ENCODE measurements around the gene OBSCN.

Gene OBSCN

DNA sequence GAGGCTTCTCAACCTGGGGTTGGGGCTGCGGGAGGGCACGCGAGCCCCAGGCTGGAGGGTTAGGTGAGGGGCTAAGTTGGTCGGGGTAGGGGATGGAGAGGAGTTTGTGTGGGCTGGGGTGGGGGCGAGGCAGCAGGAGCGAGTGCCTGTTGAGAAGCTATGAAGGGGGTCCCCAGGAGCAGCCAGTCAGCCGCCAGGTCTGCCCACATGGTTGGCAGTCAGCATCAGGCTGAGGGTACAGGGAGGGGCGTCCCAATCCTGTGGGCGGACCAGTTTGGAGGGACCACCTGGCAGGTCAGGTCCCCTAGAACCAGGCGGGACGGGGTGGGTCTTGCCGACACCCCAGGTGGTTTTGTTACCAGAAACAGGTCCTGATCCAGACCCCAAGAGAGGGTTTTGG is 209.2 kb downstream of the OBSCN start:
- peaks cover 32% of the 10 kb centered on the region for H3K27me3 Mint-ChIP-seq (ENCODE audit: low read depth)

DNA sequence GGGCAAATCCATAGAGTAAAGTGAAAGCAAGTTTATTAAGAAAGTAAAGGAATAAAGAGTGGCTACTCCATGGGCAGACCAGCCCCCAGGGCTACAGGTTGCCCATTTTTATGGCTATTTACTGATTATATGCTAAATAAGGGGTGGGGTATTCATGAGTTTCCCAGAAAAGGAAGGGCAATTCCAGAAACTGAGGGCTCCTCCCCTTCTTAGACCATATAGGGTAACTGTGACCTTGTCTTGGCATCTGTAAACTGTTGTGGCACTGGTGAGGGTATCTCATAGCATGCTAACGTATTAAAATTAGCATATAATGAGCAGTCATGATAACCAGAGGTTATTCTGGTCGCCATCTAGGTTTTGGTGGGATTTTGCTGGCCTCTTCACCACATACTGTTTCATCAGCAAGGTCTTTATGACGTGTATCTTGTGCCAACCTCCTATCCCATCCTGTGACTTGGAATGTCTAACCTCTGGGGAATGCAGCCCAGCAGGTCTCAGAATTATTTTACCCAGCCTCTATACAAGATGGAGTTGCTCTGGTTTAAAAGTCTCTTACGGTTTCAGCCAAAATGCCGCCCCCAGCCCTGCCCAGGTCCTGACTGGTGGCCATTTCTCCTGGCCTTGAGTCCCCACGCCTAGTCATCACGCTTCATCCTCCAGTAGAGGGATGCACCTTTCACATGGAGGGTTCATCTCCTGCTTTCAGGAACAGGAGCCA is 209.8 kb downstream of the OBSCN start:
- peaks cover 15% of the 10 kb centered on the region for H3K36me3 Mint-ChIP-seq (ENCODE audit: low read depth)
- H3K4me1 Mint-ChIP-seq (ENCODE audit: low read depth), result peaks cover 18% of the 10 kb centered on the region
- peaks cover 32% of the 10 kb centered on the region for H3K27me3 Mint-ChIP-seq (ENCODE audit: low read depth)
- H3K9me3 Mint-ChIP-seq, result no peaks in the 10 kb centered on the region
- H3K27ac Mint-ChIP-seq, result no peak overlapping the region
- H3K4me3 Mint-ChIP-seq, result no peak overlapping the region

More for the DNA sequence above, 209.2 kb downstream of the OBSCN start:
- no peaks in the 10 kb centered on the region for H3K9me3 Mint-ChIP-seq
- peaks cover 18% of the 10 kb centered on the region for H3K4me1 Mint-ChIP-seq (ENCODE audit: low read depth)
- no peak overlapping the region for H3K27ac Mint-ChIP-seq
- peaks cover 15% of the 10 kb centered on the region for H3K36me3 Mint-ChIP-seq (ENCODE audit: low read depth)
- H3K4me3 Mint-ChIP-seq, result peak overlapping the region; percentile 86

DNA sequence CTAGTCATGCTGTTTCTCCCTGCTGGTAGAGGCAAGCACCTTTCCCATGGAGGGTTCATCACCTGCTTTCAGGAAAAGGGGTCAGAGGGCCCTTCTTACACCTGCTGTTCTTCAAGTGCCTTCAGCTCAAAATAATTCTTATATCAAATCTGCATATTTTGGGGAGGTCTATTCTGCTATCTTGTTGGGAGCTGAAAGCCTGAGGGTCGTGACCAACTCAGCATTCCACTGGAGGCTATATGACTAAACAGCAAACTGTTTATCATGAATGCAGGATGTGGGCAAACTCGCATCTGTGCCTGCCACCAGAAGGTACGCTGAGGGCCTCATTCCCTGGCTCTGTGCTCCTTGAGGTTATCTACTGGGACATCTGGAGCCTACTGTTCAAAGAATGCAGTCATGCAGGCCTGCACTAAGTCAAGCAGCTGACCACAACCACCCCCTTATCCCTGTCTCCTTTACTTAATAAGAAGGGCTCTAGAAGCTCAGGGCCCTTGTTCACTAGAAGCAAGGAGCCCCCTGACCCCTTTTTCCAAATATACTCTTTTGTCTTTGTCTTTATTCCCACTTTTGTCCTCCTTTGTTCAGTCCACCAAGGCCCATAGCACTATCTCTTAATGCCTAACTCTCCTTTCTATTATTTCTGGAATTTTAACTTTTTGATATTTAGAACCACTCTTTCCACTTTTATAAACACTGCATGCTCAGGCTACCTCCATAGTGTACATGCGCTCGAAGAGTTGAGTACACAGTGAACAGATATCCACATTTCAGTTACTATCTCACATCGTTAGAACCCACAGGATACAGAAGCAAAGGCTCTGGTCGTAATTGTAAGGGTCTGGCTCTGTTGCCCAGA is 213.4 kb downstream of the OBSCN start:
- Mint-ChIP-seq H3K27me3 (ENCODE audit: low read depth) (peaks cover 21% of the 10 kb centered on the region), H3K9me3 (no peaks in the 10 kb centered on the region), H3K4me3 (no peak overlapping the region), H3K36me3 (ENCODE audit: low read depth) (peaks cover 2% of the 10 kb centered on the region), H3K27ac (no peak overlapping the region), H3K4me1 (ENCODE audit: low read depth) (peaks cover 8% of the 10 kb centered on the region)

DNA sequence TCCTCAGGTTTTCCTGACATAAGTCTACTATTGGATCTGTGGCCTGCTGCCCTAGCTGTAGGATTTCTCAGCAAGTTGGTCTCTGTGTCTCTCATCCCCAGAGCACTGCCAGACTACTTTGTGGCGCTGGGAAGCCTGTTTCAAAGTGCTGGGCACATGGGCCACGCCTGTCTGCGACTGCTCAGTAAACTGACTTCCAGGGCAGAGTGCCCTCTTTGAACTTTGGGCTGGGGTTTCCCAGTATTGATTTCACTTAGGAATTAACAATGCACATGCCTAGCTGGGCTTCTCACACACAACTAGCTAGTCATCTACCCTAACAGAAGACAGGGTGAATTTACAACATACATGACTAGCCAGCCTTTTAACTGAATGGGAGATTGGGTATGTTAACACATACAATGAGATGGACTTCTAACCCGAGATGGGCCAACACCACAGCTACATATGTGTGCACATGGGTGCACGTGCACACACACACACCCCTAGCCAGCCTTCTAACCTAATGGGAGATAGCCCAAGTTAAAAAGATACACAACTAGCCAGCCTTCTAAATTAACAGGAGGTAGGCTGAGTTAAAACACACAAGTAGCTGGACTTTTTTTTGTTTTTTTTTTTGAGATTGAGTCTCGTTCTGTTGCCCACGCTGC is 215.7 kb downstream of the OBSCN start:
- Mint-ChIP-seq H3K4me3 (no peak overlapping the region), H3K9me3 (no peaks in the 10 kb centered on the region), H3K36me3 (ENCODE audit: low read depth) (peaks cover 2% of the 10 kb centered on the region), H3K4me1 (ENCODE audit: low read depth) (peaks cover 2% of the 10 kb centered on the region), H3K27me3 (ENCODE audit: low read depth) (peaks cover 11% of the 10 kb centered on the region), H3K27ac (no peak overlapping the region)

DNA sequence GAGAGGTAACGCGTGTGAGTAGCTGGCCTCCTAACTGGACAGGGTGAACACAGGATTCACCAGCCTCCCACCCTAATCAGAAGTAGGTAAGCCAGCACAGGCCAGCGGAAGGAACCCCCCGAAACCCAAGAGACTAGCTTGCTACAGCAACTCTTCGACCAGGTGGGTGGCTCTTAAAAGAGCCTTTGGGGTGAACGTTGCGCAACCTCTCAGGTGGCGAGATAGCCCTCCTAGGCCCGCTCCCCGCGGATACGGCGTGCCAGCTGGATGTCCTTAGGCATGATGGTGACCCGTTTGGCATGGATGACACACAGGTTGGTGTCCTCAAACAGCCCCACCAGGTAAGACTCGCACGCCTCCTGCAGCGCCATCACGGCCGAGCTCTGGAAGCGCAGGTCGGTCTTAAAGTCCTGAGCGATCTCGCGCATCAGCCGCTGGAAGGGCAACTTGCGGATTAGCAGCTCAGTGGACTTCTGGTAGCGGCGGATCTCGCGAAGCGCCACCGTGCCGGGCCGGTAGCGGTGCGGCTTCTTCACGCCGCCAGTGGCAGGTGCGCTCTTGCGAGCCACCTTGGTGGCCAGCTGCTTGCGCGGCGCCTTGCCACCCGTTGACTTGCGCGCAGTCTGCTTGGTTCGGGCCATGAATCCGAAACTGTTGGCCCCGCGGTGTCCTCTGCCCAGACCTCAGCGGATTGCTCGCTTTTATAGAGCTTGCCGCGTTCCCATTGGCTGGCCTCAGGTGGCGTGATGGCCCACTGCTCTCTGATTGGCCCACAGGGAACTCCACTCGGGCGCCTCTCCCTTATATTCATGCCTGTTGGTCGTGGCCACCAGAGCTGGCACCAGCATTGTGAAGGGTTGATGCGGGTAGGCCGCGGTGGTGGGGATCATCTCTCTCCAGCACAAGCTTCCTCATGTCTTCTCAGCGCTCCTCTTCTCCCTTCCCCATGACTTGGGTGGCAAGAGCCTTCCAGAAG is 217.1 kb downstream of the OBSCN start:
- Mint-ChIP-seq H3K36me3 (ENCODE audit: low read depth) (peaks cover 2% of the 10 kb centered on the region), H3K9me3 (no peaks in the 10 kb centered on the region), H3K27me3 (ENCODE audit: low read depth) (peaks cover 15% of the 10 kb centered on the region), H3K4me1 (ENCODE audit: low read depth) (peaks cover 2% of the 10 kb centered on the region), H3K27ac (no peak overlapping the region), H3K4me3 (no peak overlapping the region)

DNA sequence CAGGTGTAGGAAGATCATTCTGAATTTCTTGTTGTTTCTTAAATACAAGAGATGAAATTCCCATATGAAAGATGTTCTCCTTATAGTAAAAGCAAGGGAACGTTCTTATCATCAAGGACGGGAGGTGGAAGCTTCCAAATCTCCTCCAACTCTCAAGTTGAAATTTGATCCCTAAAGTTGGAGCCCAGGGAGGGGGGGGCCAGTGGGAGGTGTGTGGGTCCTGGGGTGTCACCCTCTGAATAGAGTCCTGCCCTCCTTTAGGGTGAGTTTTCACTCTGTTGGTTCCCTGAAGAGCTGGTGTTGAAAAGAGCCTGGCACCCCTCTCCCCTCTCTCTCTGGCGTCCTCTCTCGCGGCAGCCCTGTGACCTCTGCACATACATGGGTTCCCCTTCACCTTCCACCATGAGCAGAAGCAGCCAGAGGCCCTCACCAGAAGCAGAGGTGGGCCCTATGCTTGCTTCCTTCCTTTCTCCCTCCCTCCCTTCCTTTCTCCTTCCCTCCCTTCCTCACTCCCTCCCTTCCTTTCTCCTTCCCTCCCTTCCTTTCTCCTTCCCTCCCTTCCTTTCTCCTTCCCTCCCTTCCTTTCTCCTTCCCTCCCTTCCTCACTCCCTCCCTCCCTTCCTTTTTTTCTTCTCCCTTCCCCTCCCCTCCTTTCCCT is 218.8 kb downstream of the OBSCN start:
- Mint-ChIP-seq H3K9me3 (no peaks in the 10 kb centered on the region), H3K27ac (no peak overlapping the region), H3K4me3 (no peak overlapping the region), H3K27me3 (ENCODE audit: low read depth) (peaks cover 21% of the 10 kb centered on the region), H3K4me1 (ENCODE audit: low read depth) (no peaks in the 10 kb centered on the region), H3K36me3 (ENCODE audit: low read depth) (no peaks in the 10 kb centered on the region)

DNA sequence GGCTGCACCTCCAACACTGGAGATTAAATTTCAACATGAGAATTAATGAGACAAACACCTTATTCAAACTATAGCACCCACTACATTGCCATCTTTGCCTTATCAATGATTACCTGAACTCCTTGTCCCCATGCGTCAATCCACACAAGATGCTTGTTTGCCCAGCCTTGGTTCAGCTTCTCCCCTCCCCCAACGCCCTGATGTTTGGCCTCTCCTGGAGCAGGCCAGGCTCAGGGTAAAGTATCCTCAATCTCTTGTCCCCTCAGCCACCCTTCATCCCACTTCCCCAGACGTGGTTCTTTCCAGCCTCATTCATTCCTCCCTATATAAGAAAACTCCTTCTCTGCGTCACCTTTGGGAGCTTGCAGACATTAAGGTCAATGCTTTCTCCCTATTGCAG is 220.6 kb downstream of the OBSCN start:
- no peaks in the 10 kb centered on the region for H3K9me3 Mint-ChIP-seq
- H3K27ac Mint-ChIP-seq, result no peak overlapping the region
- H3K36me3 Mint-ChIP-seq (ENCODE audit: low read depth), result no peaks in the 10 kb centered on the region
- no peaks in the 10 kb centered on the region for H3K4me1 Mint-ChIP-seq (ENCODE audit: low read depth)
- H3K4me3 Mint-ChIP-seq, result no peak overlapping the region
- peaks cover 28% of the 10 kb centered on the region for H3K27me3 Mint-ChIP-seq (ENCODE audit: low read depth)
